ENCODE measurements around the gene CERS2. TPM values are rescaled to one million over a fixed set of nuclear protein-coding genes. Genes with fewer than 3 reads are reported as not detected.

CERS2 gene
- total and polyA plus RNA-seq, 10 donors = 63.4 to 128 (median 86.3) TPM

GRCh38 chr1:151012684-151013471 lies 38.2 kb upstream of the CERS2 start:
- no peak overlapping the region for H3K4me3 ChIP-seq
- peaks cover 0 to 24% (median 4%) of the 10 kb centered on the region in 6 donors for H3K36me3 ChIP-seq
- WGBS, 5 donors = 88 to 97% (median 93%) methylated on average over 14 of the region's 14 CpGs
- no peaks in the 10 kb centered on the region for H3K9me3 ChIP-seq
- peaks cover 14 to 67% (median 51%) of the 10 kb centered on the region in 6 donors for H3K4me1 ChIP-seq
- H3K27ac ChIP-seq = peak overlapping the region in 6 of 8 donors; percentile 51 to 79 (median 60)
- no peak for DNase-seq
- H3K27me3 ChIP-seq (replicated peaks in 1 of 7) = no peaks in the 10 kb centered on the region
- TF ChIP-seq POLR2A (IDR thresholded peaks at IDR 0.05) (no peak), POLR2AphosphoS5 (IDR thresholded peaks at IDR 0.05) (peak in 1 of 3 donors; percentile 13)
- intact Hi-C loops (cut with DNase I; ENCODE audit: low total_unique reads) = no loop called here

- 60 to 68% (median 67%) methylated on average over 4 of the region's 4 CpGs for WGBS, 5 donors
- intact Hi-C loops (cut with DNase I; ENCODE audit: low total_unique reads) = no loop called here
Observed at GRCh38 chr1:151011154-151011850, 36.7 kb upstream of the CERS2 start.

GRCh38 chr1:151010346-151010726 lies 35.7 kb upstream of the CERS2 start:
- intact Hi-C loops (cut with DNase I; ENCODE audit: low total_unique reads) = no loop called here
- no peak for TF ChIP-seq POLR2A (IDR thresholded peaks at IDR 0.05)
- TF ChIP-seq POLR2AphosphoS5 (IDR thresholded peaks at IDR 0.05) = no peak
- no peak for TF ChIP-seq CTCF (IDR thresholded peaks at IDR 0.05 in 8 of 11, conservative IDR thresholded peaks at IDR 0.05 in 3 of 11)
- Histone ChIP-seq H3K27ac (no peak overlapping the region), H3K4me3 (no peak overlapping the region), H3K4me1 (peaks cover 30 to 92% (median 76%) of the 10 kb centered on the region in 6 donors), H3K9me3 (no peaks in the 10 kb centered on the region), H3K36me3 (peaks cover 0 to 9% (median 0%) of the 10 kb centered on the region in 6 donors), H3K27me3 (replicated peaks in 1 of 7) (no peaks in the 10 kb centered on the region)
- 85 to 97% (median 94%) methylated on average over 3 of the region's 3 CpGs for WGBS, 5 donors
- DNase-seq = no peak

More at GRCh38 chr1:151011154-151011850, 36.7 kb upstream of the CERS2 start:
- H3K4me1 ChIP-seq = peaks cover 26 to 82% (median 67%) of the 10 kb centered on the region in 6 donors
- H3K36me3 ChIP-seq = peaks cover 0 to 15% (median 0%) of the 10 kb centered on the region in 6 donors
- TF ChIP-seq POLR2AphosphoS5 (IDR thresholded peaks at IDR 0.05) (no peak), POLR2A (IDR thresholded peaks at IDR 0.05) (no peak), CTCF (IDR thresholded peaks at IDR 0.05 in 8 of 11, conservative IDR thresholded peaks at IDR 0.05 in 3 of 11) (no peak)
- H3K27me3 ChIP-seq (replicated peaks in 1 of 7) = no peaks in the 10 kb centered on the region
- H3K4me3 ChIP-seq = no peak overlapping the region
- peak overlapping the region in 5 of 8 donors; percentile 1 to 61 (median 54) for H3K27ac ChIP-seq
- H3K9me3 ChIP-seq = no peaks in the 10 kb centered on the region
- no peak for DNase-seq

GRCh38 chr1:151009674-151010345 lies 35.2 kb upstream of the CERS2 start:
- WGBS, 5 donors = 95 to 96% (median 96%) methylated on average over 8 of the region's 8 CpGs
- intact Hi-C loops (cut with DNase I; ENCODE audit: low total_unique reads) = no loop called here
- TF ChIP-seq POLR2A (IDR thresholded peaks at IDR 0.05) (no peak), POLR2AphosphoS5 (IDR thresholded peaks at IDR 0.05) (no peak), CTCF (IDR thresholded peaks at IDR 0.05 in 8 of 11, conservative IDR thresholded peaks at IDR 0.05 in 3 of 11) (no peak)
- peaks cover 35 to 97% (median 81%) of the 10 kb centered on the region in 6 donors for H3K4me1 ChIP-seq
- peak overlapping the region in 4 of 8 donors; percentile 86 to 95 (median 91) for H3K27ac ChIP-seq
- H3K9me3 ChIP-seq = no peaks in the 10 kb centered on the region
- peak overlapping the region in 1 of 8 donors; percentile 87 for H3K4me3 ChIP-seq
- no peaks in the 10 kb centered on the region for H3K27me3 ChIP-seq (replicated peaks in 1 of 7)
- peaks cover 0 to 9% (median 0%) of the 10 kb centered on the region in 6 donors for H3K36me3 ChIP-seq
- no peak for DNase-seq

Measured in spleen (tissue), 11 donors.